ENCODE data around the gene ACADS.

Gene ACADS

DNA sequence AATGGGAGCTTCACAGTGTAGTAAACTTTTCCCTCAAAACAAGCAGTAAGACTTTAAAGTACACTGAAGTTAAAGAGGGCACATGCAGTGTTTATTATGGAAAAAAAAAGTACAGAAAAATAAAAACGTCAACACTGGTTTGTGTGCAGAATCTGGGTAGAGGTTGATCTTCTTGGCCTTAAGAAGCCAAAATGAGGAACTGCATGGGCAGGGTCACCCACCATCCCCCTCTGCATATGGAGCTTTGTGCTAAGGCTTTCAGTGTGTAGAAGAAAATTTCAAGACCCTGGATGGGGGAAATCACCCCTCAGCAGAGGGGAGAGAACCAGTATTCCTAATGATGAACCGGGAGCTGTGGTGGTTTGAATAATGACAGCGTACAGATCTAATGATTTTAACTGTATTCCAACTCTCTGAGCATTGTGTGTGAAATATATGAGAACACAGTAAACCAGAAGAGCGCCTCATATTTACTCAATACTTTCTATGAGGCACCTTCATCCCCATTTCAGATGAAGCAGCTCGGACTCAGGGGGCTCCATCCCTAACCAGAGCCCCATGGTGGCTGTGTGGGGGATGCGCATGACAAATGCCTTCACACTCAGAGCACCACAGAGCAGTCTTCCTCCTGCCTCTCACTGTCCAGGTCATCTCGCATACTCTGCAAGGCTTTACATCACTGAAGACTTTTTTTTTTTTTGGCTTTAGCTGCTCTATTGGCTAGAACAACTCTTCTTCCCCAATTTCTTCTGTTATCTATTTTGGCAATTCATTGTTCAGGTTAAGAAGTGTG lies 33.4 kb downstream of the ACADS start:
- DNase-seq = no peak

DNA sequence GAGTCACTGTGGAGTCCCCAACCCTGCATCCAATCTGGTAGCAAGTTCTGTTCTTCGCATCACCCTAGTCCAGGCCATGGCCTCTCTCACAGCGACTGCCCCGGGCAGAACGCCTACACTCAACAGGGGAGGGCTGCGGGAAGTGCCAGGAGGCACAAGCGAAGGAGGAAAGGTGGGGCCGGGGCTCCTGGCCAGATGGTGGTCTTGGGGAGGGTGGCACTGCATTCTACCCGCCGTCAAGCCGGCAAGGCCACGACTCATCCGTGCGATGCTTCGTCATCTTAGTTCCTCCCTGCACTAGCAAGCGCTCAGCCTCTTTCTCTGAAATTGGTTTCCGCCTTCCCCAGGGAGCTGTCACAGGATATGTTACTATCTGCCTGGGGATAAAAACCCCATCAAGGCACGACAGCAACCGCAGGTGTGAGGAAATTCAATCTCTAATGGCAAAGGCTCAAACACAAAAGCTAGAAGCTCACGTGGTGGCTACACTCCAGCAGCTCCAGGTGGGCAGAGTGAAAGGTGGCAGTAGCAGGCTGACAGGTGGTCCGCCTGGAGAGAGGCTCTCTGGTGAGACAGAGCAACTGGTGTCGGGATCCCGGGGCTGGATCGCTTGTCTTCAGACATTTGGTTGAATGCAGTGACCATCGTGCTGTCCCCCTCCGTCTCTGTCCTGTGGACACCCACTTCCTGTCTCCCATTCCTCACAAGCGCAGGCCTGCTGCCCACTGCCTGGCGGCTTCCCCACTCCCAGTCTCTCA lies 34.1 kb downstream of the ACADS start:
- no peak for DNase-seq

DNA sequence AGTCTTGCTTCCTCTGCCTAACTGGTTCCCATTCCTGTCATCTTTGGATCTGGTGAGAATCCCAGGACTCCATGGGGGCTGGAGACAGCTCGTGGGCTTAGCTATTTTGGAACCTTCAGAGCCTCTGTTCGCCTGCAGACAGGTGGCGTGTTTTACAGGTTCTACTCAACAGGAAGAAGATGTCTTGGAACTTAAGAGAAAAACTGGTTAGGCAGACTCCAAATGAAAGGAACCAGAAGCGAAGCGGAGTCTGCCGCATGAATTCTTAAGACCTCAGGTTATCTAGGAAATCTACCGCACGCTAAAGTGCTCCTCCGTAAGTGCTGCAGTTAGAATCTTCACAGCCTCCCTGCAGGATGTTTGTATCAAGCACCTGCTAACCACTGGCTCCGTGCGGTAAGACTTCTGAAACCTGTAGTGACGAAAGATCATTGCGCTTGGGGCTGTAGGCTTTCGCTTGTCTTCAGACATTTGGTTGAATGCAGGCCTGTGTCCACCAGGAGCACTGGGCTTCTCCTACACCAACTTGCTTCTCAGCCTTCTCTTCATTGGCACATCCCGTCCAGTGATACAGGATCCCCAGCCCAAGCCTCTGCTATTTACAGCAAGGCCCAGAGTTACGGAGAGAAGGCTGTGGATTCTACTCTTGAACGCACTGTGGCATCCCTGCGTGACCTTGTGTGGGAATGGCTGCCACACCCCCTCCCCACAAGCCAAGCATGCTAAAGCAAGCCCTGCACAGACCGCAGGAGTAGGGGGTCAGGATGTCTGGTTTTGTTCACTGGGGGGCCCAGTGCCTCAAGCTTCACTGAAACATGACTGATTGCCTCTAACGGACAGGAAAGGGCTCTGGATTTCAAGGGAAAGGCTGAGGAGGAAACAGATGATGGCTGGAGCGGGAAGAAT lies 35.0 kb downstream of the ACADS start:
- DNase-seq = no peak

DNA sequence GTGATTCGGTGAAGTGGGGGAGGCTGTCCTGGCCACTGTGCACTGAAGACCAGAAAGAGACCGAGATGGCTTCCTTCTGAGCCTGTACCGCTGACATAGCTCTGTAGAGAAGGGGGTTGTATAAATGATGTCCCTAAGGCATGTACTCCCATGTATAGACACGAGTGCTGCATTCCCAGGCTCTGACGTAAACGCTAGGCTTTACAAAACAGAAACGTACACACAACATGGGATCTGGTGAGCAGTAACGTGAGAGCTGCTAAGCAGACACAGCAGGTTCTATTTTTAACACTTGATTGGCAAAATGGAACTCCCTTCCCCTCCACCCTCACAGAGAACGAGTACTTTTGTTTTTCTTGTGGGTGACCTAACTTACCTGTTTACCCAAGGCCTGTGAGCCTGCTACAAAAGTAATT lies 35.9 kb downstream of the ACADS start:
- DNase-seq = peak; percentile 75

GRCh38 chr12:120762086-120762485 lies 36.5 kb downstream of the ACADS start:
- DNase-seq = no peak

DNA sequence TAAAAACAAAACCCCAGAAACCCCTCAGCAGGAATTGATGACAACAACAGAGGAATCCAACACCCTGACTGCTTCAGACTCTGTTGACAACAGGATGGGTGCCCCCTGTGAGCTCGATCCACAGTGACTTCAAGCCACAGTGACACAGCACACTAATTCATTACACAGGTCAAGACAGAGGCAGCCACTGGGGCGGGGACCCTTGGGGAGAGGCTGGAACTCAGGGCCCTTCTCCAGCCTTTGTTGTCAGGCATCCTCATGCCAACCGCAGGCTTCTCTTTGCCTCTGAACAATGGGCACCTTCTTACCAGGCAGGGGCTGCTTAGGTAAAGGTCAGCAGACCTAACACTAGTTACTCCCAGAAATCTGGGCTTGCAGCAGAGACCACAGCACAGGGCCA lies 37.6 kb downstream of the ACADS start:
- no peak for DNase-seq

- DNase-seq = no peak
Measured at GRCh38 chr12:120764816-120765215, 39.2 kb downstream of the ACADS start.

DNA sequence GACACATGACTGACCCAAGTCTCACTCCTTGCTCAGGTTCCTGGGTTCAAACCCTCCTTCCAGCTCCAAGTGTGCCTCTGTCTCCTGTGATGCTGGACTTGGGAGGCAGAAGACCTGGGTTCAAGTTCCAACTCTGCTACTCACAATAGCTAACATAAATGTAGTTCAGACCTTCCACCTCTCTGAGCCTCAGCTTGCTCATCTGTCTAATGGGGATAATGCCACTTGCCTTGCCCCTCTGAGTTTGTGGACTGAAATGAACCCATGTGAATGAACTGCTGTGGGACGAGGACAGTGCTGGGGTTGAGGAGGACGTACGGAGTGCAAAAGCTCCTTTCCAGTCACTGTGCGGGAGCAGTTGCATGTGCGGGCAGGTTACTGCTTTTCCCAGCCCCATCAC lies 40.9 kb downstream of the ACADS start:
- no peak for DNase-seq

- no peak for DNase-seq
Measured at GRCh38 chr12:120767071-120768024, 41.7 kb downstream of the ACADS start.

GRCh38 chr12:120771097-120771496 lies 45.5 kb downstream of the ACADS start:
- no peak for DNase-seq

GRCh38 chr12:120774169-120774916 lies 48.7 kb downstream of the ACADS start:
- no peak for DNase-seq

- no peak for DNase-seq
Measured at GRCh38 chr12:120775862-120776552, 50.4 kb downstream of the ACADS start.

DNA sequence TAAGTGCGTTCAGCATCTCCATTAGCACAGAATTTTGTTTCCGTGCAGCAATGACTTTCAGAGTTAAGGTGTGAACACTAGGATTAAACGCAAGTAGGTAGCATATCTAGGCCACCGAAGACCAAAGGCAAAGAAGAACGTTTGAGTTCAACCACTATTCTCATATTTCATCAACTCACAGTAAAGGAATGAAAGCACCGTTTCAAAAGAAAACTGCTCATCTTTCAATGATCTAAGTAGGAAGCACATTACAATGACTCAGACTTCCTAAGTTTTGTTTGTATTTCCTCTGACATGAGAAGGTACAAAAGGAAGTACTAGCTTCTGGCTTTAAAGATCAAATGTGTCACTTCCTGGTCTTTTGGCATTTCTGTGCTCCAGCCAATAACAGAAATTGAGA lies 57.6 kb downstream of the ACADS start:
- no peak for DNase-seq

DNA sequence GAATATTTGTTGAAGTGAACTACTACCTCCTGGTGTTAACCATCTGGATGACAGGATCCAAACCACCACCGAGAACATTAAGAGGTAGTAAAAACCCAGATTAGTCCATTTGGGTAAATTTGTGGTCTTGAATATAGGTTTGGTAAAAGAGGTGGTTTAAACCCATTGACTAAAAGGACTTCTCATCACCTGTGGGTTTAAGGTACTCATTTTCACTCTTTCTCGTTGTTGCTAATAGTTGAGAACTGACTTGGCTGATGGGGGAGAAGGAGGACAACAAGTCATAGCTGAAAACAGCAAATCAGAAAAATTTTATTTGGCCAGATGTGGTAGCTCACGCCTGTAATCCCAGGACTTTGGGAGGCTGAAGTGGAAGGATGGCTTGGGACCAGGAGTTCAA lies 59.2 kb downstream of the ACADS start:
- DNase-seq = no peak

- DNase-seq = no peak
Measured at GRCh38 chr12:120787889-120788288, 62.3 kb downstream of the ACADS start.

Measured in left hindlimb (tissue), 1 donor.